MCF 10A (cell line): ENCODE results near the gene TJP2. TPM values are rescaled to one million over a fixed set of nuclear protein-coding genes. Genes with fewer than 3 reads are reported as not detected.

ENCODE experiments used
- BruUV-seq: library from RNA; stranded (reverse); fragments of 400-500 nt; replicated peaks from 2 replicates; lab custom pipeline; 2021; lab: Mats Ljungman, UMichigan
- CTCF ChIA-PET: fragments of 300-600 bp; sonication (Branson Sonifier 250); formaldehyde crosslinking; extraction: SDS; loops from one replicate; lab custom pipeline; 2021; ENCODE audit warnings: antibody characterized with exemption, inconsistent platforms; lab: Yijun Ruan, JAX
- POLR2A ChIA-PET: fragments of 300-600, 350-650 bp; sonication (Branson Sonifier 250); formaldehyde crosslinking; extraction: SDS; loops from one replicate; lab custom pipeline; 2020; ENCODE audit warnings: antibody characterized with exemption, inconsistent platforms; lab: Yijun Ruan, JAX
- DNase-seq: peaks from one replicate; pipeline ENCODE4 v3.0.0-alpha.2; 2018; ENCODE audit not compliant: unreplicated experiment
- H3K27ac Mint-ChIP-seq: one replicate; pipeline ENCODE4 v1.8.0; 2022; ENCODE audit warnings: mild to moderate bottlenecking, low read depth, mixed read lengths; ENCODE audit not compliant: unreplicated experiment
- H3K27me3 Mint-ChIP-seq: one replicate; pipeline ENCODE4 v1.8.0; 2022; ENCODE audit warnings: mixed read lengths; ENCODE audit not compliant: insufficient read depth, unreplicated experiment
- H3K36me3 Mint-ChIP-seq: one replicate; pipeline ENCODE4 v1.8.0; 2022; ENCODE audit warnings: mild to moderate bottlenecking, moderate library complexity, mixed read lengths; ENCODE audit not compliant: insufficient read depth, unreplicated experiment
- H3K4me1 Mint-ChIP-seq: one replicate; pipeline ENCODE4 v1.8.0; 2022; ENCODE audit warnings: mixed read lengths; ENCODE audit not compliant: insufficient read depth, unreplicated experiment
- H3K4me3 Mint-ChIP-seq: one replicate; pipeline ENCODE4 v1.8.0; 2022; ENCODE audit warnings: mild to moderate bottlenecking, moderate library complexity, mixed read lengths; ENCODE audit not compliant: unreplicated experiment
- H3K9me3 Mint-ChIP-seq: one replicate; pipeline ENCODE4 v1.8.0; 2022; ENCODE audit warnings: mixed read lengths; ENCODE audit not compliant: unreplicated experiment
- CTCF ChIP-seq: fragments of 200-600 bp; IDR thresholded peaks from one replicate; pipeline ENCODE4 v1.8.0; 2022; ENCODE audit warnings: antibody characterized with exemption, mild to moderate bottlenecking; ENCODE audit not compliant: unreplicated experiment
- intact Hi-C: fragments of 100-400 bp; cut with micrococcal nuclease; formaldehyde crosslinking; loops from 2 replicates; pipeline ENCODE4 v1.14.1; 2022
- total RNA-seq: library from RNA; stranded (reverse); gene quantifications from 2 replicates; pipeline ENCODE4 v1.2.3, GENCODE V29; 2022

Gene TJP2
- total RNA-seq, 1 experiment from 2014 or later: 52.2 TPM

DNA sequence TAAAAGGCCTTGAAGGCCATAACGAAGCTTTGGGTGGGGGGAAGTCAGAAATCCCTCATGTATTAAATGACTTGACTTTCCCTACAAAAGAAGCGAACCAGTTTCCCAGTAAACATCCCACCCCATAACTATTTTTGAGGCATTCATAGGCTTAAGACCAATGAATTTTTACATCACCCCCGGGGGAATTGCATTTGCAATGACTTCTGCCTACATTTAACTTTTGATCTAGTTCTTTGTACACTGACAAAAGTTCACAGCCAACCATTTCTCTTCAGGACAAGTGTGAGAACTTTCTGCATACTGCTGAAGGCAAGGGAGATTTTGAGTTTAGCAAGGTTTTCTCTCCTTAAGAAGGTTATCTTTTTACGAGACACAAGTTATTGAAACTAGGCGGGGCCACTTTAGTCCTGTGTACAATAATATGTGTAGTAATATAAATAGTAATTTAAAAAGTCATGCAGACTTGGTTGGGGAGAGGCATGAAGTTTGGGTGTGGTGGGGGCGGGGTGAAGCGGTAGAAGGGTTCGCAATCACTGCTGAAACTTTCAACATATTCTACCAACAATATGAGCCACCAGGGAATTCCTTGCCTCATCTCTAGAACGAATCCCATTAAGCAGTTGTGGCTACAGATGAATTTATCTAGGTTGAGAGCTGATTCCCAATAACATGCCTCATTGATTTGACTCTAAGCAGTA, 2.5 kb downstream of the TJP2 start:
- H3K27me3 Mint-ChIP-seq: no peaks in the 10 kb centered on the region
- H3K27ac Mint-ChIP-seq: peak overlapping the region; percentile 94
- peak; percentile 80 for DNase-seq
- peaks cover 6% of the 10 kb centered on the region for H3K36me3 Mint-ChIP-seq
- no peaks in the 10 kb centered on the region for H3K9me3 Mint-ChIP-seq
- ChIA-PET POLR2A (interaction anchor here (1.0 to 6.9 kb wide), 9 partner anchors 7 to 1082 kb away, joined by 3 to 151 read pairs (median 31); partner anchors contain the start of gene SMC5), CTCF (interaction anchor here (0.6 to 6.9 kb wide), 8 partner anchors 11 to 124 kb away, joined by 3 to 81 read pairs (median 10); no protein-coding TSS in a partner anchor)
- peaks cover 41% of the 10 kb centered on the region for H3K4me1 Mint-ChIP-seq
- H3K4me3 Mint-ChIP-seq: peak overlapping the region; percentile 93
- intact Hi-C loops: no loop called here
- no peak for TF ChIP-seq CTCF
- no TSS peak for BruUV-seq

DNA sequence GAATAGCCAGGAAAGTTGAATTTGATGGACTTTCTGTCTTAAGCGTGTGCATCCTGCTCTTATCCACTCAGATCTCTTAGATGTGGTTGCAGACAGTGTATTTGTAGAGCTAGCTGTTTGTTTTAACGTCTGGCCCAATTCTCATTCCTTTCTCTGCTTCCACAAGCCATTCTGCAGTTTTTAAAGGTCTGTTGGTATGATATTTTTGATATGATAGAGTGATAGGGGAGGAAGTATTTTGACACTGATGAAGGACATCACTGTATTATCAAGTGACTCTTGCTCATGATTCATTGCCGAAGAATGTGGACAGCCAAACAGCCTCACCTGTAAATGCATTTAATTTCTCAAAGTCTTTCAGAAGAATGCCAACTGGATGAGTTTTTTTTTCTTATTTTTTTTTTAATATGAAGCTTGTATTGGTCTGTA, 4.5 kb downstream of the TJP2 start:
- intact Hi-C loops: no loop called here
- no peak for TF ChIP-seq CTCF
- no peaks in the 10 kb centered on the region for H3K27me3 Mint-ChIP-seq
- H3K27ac Mint-ChIP-seq: peak overlapping the region; percentile 82
- H3K9me3 Mint-ChIP-seq: no peaks in the 10 kb centered on the region
- H3K4me1 Mint-ChIP-seq: peaks cover 42% of the 10 kb centered on the region
- H3K4me3 Mint-ChIP-seq: peak overlapping the region; percentile 5
- peaks cover 20% of the 10 kb centered on the region for H3K36me3 Mint-ChIP-seq
- DNase-seq: peak; percentile 47
- ChIA-PET CTCF (interaction anchor here (0.7 to 6.9 kb wide), 11 partner anchors 9 to 427 kb away, joined by 3 to 81 read pairs (median 4); partner anchors contain the start of gene FXN), POLR2A (interaction anchor here (0.8 to 6.9 kb wide), 10 partner anchors 8 to 143 kb away, joined by 3 to 151 read pairs (median 8); partner anchors contain the start of gene FXN)
- BruUV-seq: no TSS peak

- no TSS peak for BruUV-seq
- Mint-ChIP-seq H3K9me3 (no peaks in the 10 kb centered on the region), H3K27me3 (no peaks in the 10 kb centered on the region), H3K4me1 (peaks cover 42% of the 10 kb centered on the region), H3K4me3 (peak overlapping the region; percentile 5), H3K36me3 (peaks cover 24% of the 10 kb centered on the region), H3K27ac (peak overlapping the region; percentile 82)
- DNase-seq: no peak
- no peak for TF ChIP-seq CTCF
- CTCF ChIA-PET: interaction anchor here (0.7 to 6.9 kb wide), 12 partner anchors 9 to 427 kb away, joined by 3 to 81 read pairs (median 4); partner anchors contain the start of gene FXN
- POLR2A ChIA-PET: interaction anchor here (1.9 to 6.9 kb wide), 6 partner anchors 8 to 143 kb away, joined by 5 to 151 read pairs (median 38); partner anchors contain the start of gene FXN
- intact Hi-C loops: no loop called here
These were observed 5.0 kb downstream of the TJP2 start for GRCh38 chr9:69179037-69179436.

- TSS peak; percentile 62 for BruUV-seq
- intact Hi-C loops: no loop called here
- TF ChIP-seq CTCF: no peak
- POLR2A ChIA-PET: interaction anchor here (0.8 to 6.3 kb wide), 13 partner anchors 10 to 144 kb away, joined by 3 to 61 read pairs (median 5); partner anchors contain the start of gene FXN
- Mint-ChIP-seq H3K27ac (peak overlapping the region; percentile 82), H3K36me3 (peaks cover 24% of the 10 kb centered on the region), H3K27me3 (no peaks in the 10 kb centered on the region), H3K4me3 (peak overlapping the region; percentile 51), H3K4me1 (peaks cover 42% of the 10 kb centered on the region), H3K9me3 (no peaks in the 10 kb centered on the region)
- CTCF ChIA-PET: interaction anchor here (0.7 to 2.6 kb wide), 14 partner anchors 10 to 145 kb away, joined by 3 to 17 read pairs (median 4); no protein-coding TSS in a partner anchor
- DNase-seq: no peak
These were observed 6.1 kb downstream of the TJP2 start for GRCh38 chr9:69180200-69180599.
